Measurements from ENCODE around the gene SH3BP5L.

The SH3BP5L gene

DNA sequence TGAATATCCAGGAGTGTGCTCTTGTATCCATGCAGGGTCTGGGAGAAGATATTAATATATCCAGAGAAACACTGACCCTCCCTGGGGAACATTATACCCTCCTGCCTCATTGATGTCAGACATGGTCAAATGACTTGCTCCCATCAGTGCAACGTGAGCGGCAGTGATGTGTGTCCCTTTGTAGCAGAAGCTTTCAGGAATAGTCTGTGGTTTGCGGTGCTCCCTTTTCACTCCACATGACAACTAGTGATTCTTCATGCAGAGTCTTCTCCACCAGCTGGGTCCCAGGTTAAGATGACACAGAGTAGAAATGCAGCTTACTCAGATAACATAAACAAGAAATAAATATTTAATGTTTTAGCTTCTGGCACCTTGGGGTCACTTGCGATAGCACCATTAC lies 38.3 kb downstream of the SH3BP5L start:
- Histone ChIP-seq H3K4me2 (ENCODE audit: insufficient read depth, low read length) (no peak overlapping the region), H3K27ac (ENCODE audit: low read length) (no peak overlapping the region), H3K36me3 (ENCODE audit: insufficient read depth, low read length) (no peaks in the 10 kb centered on the region), H3K9me3 (ENCODE audit: insufficient read depth, low read length, severe bottlenecking) (no peaks in the 10 kb centered on the region), H3K79me2 (ENCODE audit: insufficient read depth, low read length) (no peaks in the 10 kb centered on the region), H2AFZ (ENCODE audit: low read depth, low read length) (no peak overlapping the region), H3K4me1 (ENCODE audit: insufficient read depth, low read length) (no peaks in the 10 kb centered on the region), H3K27me3 (ENCODE audit: insufficient read depth, low read length, poor library complexity) (no peaks in the 10 kb centered on the region), H3K9ac (ENCODE audit: low read depth, low read length) (no peak overlapping the region), H3K4me3 (ENCODE audit: low read depth in 1 of 2, low read length in 2 of 2) (no peak overlapping the region), H4K20me1 (ENCODE audit: insufficient read depth, low read length) (no peaks in the 10 kb centered on the region)
- TF ChIP-seq, protein P1, sequence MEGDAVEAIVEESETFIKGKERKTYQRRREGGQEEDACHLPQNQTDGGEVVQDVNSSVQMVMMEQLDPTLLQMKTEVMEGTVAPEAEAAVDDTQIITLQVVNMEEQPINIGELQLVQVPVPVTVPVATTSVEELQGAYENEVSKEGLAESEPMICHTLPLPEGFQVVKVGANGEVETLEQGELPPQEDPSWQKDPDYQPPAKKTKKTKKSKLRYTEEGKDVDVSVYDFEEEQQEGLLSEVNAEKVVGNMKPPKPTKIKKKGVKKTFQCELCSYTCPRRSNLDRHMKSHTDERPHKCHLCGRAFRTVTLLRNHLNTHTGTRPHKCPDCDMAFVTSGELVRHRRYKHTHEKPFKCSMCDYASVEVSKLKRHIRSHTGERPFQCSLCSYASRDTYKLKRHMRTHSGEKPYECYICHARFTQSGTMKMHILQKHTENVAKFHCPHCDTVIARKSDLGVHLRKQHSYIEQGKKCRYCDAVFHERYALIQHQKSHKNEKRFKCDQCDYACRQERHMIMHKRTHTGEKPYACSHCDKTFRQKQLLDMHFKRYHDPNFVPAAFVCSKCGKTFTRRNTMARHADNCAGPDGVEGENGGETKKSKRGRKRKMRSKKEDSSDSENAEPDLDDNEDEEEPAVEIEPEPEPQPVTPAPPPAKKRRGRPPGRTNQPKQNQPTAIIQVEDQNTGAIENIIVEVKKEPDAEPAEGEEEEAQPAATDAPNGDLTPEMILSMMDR (IDR thresholded peaks at IDR 0.05; ENCODE audit: borderline replicate concordance, extremely low read depth, low read length, poor library complexity, severe bottlenecking) = no peak
- no peak for TF ChIP-seq EZH2 (IDR thresholded peaks at IDR 0.05; ENCODE audit: borderline replicate concordance, low read depth, low read length, severe bottlenecking)
- DNase-seq (no peak), ATAC-seq (ENCODE audit: insufficient read depth, low read depth) (no peak)

- no peaks in the 10 kb centered on the region for H3K36me3 ChIP-seq (ENCODE audit: insufficient read depth, low read length)
- no peak for ATAC-seq (ENCODE audit: insufficient read depth, low read depth)
- no peaks in the 10 kb centered on the region for H4K20me1 ChIP-seq (ENCODE audit: insufficient read depth, low read length)
- H3K4me2 ChIP-seq (ENCODE audit: insufficient read depth, low read length) = no peak overlapping the region
- no peaks in the 10 kb centered on the region for H3K79me2 ChIP-seq (ENCODE audit: insufficient read depth, low read length)
- no peaks in the 10 kb centered on the region for H3K27me3 ChIP-seq (ENCODE audit: insufficient read depth, low read length, poor library complexity)
- H3K4me1 ChIP-seq (ENCODE audit: insufficient read depth, low read length) = no peaks in the 10 kb centered on the region
- no peak overlapping the region for H2AFZ ChIP-seq (ENCODE audit: low read depth, low read length)
- no peak overlapping the region for H3K4me3 ChIP-seq (ENCODE audit: low read depth in 1 of 2, low read length in 2 of 2)
- no peak overlapping the region for H3K27ac ChIP-seq (ENCODE audit: low read length)
- DNase-seq = no peak
- TF ChIP-seq EZH2 (IDR thresholded peaks at IDR 0.05; ENCODE audit: borderline replicate concordance, low read depth, low read length, severe bottlenecking) = no peak
- TF ChIP-seq, protein P1 (IDR thresholded peaks at IDR 0.05; ENCODE audit: borderline replicate concordance, extremely low read depth, low read length, poor library complexity, severe bottlenecking) = no peak
- H3K9me3 ChIP-seq (ENCODE audit: insufficient read depth, low read length, severe bottlenecking) = peaks cover 4% of the 10 kb centered on the region
- H3K9ac ChIP-seq (ENCODE audit: low read depth, low read length) = no peak overlapping the region
Observed at GRCh38 chr1:248786156-248786555, 39.6 kb downstream of the SH3BP5L start.

- Histone ChIP-seq H3K4me1 (ENCODE audit: insufficient read depth, low read length) (no peaks in the 10 kb centered on the region), H3K4me2 (ENCODE audit: insufficient read depth, low read length) (no peak overlapping the region)
Observed at GRCh38 chr1:248783367-248783766, 42.3 kb downstream of the SH3BP5L start.

More at GRCh38 chr1:248783367-248783766, 42.3 kb downstream of the SH3BP5L start:
- DNase-seq (no peak), ATAC-seq (ENCODE audit: insufficient read depth, low read depth) (no peak)
- Histone ChIP-seq H3K9me3 (ENCODE audit: insufficient read depth, low read length, severe bottlenecking) (peaks cover 6% of the 10 kb centered on the region), H3K79me2 (ENCODE audit: insufficient read depth, low read length) (no peaks in the 10 kb centered on the region), H3K27me3 (ENCODE audit: insufficient read depth, low read length, poor library complexity) (no peaks in the 10 kb centered on the region), H3K4me3 (ENCODE audit: low read depth in 1 of 2, low read length in 2 of 2) (no peak overlapping the region), H3K9ac (ENCODE audit: low read depth, low read length) (no peak overlapping the region), H3K36me3 (ENCODE audit: insufficient read depth, low read length) (no peaks in the 10 kb centered on the region), H3K27ac (ENCODE audit: low read length) (no peak overlapping the region), H2AFZ (ENCODE audit: low read depth, low read length) (no peak overlapping the region), H4K20me1 (ENCODE audit: insufficient read depth, low read length) (no peaks in the 10 kb centered on the region)
- TF ChIP-seq, protein P1 (IDR thresholded peaks at IDR 0.05; ENCODE audit: borderline replicate concordance, extremely low read depth, low read length, poor library complexity, severe bottlenecking) = no peak
- TF ChIP-seq EZH2 (IDR thresholded peaks at IDR 0.05; ENCODE audit: borderline replicate concordance, low read depth, low read length, severe bottlenecking) = no peak

All from DND-41 (cell line).